Activated T-cell treated with anti-CD3 and anti-CD28 coated beads, Interleukin-2, amount 50 U/mL, for 72 hours (primary cell): Measurements from ENCODE around the gene RIMS1. TPM values are rescaled to one million over a fixed set of nuclear protein-coding genes. Genes with fewer than 3 reads are reported as not detected.
"Not testable (repeated sequence)": the region's sequence is repeated elsewhere in the genome, so short reads cannot be mapped to it uniquely, and the experiment has no call there.

ENCODE experiments used
- ATAC-seq, 2 donors: fragments of 150-1000 bp; cut with Tn5 transposase; replicated peaks in 1 of 2; 2 replicates each; pipeline ENCODE4 v1.10.0; 2021; ENCODE audit warnings: moderate library complexity in 2 of 2, mild to moderate bottlenecking in 1 of 2
- DNase-seq, 2 donors: peaks; one replicate each; pipeline ENCODE4 v3.0.0; 2021 to 2022; ENCODE audit warnings: mixed read lengths in 1 of 2
- H3K27ac Mint-ChIP-seq: one replicate; pipeline ENCODE4 v1.8.0; 2022; ENCODE audit warnings: mild to moderate bottlenecking, moderate library complexity, mixed read lengths
- H3K27me3 Mint-ChIP-seq: one replicate; pipeline ENCODE4 v1.8.0; 2022; ENCODE audit warnings: low read depth, mixed read lengths
- H3K36me3 Mint-ChIP-seq, 2 donors: one replicate each; pipeline ENCODE4 v1.8.0; 2022; ENCODE audit warnings: mixed read lengths in 2 of 2, mild to moderate bottlenecking in 1 of 2; ENCODE audit not compliant: insufficient read depth in 2 of 2
- H3K4me1 Mint-ChIP-seq: one replicate; pipeline ENCODE4 v1.8.0; 2022; ENCODE audit warnings: low read depth, mixed read lengths
- H3K4me3 Mint-ChIP-seq, 2 donors: one replicate each; pipeline ENCODE4 v1.8.0; 2022; ENCODE audit warnings: mild to moderate bottlenecking in 2 of 2, mixed read lengths in 2 of 2, moderate library complexity in 2 of 2
- H3K9me3 Mint-ChIP-seq, 2 donors: one replicate each; pipeline ENCODE4 v1.8.0; 2022; ENCODE audit warnings: mixed read lengths in 2 of 2
- total RNA-seq, 2 donors: library from RNA; stranded (reverse); gene quantifications; one replicate each; pipeline ENCODE4 v1.2.3, GENCODE V29; 2022

RIMS1 gene
- total RNA-seq, 2 donors from 2014 or later = not detected

GRCh38 chr6:72286911-72287311 lies 400.6 kb downstream of the RIMS1 start:
- Mint-ChIP-seq H3K27ac (no peak overlapping the region), H3K4me1 (no peaks in the 10 kb centered on the region), H3K4me3 (no peak overlapping the region), H3K36me3 (no peaks in the 10 kb centered on the region), H3K9me3 (no peaks in the 10 kb centered on the region), H3K27me3 (no peaks in the 10 kb centered on the region)
- DNase-seq (no peak), ATAC-seq (no peak)

DNA sequence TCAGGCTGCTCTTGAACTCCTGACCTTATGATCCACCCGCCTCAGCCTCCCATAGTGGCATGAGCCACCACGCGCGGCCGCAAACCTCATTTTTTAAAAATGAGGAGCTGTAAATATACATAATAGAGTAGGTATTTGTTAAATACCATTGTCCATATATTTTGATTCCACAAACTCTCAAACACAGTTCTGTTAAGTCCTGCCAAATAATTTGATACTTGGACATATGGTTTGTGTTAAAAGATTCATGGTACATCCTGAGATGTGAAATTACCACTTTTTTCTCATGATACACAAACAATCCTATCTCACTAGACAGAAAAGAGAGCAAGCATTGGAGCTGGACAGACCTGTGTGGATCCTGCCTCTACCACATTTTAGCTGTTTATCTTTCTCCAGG lies 401.5 kb downstream of the RIMS1 start:
- H3K27ac Mint-ChIP-seq = no peak overlapping the region
- H3K27me3 Mint-ChIP-seq = no peaks in the 10 kb centered on the region
- DNase-seq (no peak), ATAC-seq (no peak)
- no peaks in the 10 kb centered on the region for H3K9me3 Mint-ChIP-seq
- H3K4me3 Mint-ChIP-seq = no peak overlapping the region
- no peaks in the 10 kb centered on the region for H3K4me1 Mint-ChIP-seq
- H3K36me3 Mint-ChIP-seq = no peaks in the 10 kb centered on the region

- no peaks in the 10 kb centered on the region for H3K4me1 Mint-ChIP-seq
- H3K36me3 Mint-ChIP-seq = no peaks in the 10 kb centered on the region
- no peak overlapping the region for H3K27ac Mint-ChIP-seq
- DNase-seq (no peak), ATAC-seq (no peak)
- H3K27me3 Mint-ChIP-seq = no peaks in the 10 kb centered on the region
- no peaks in the 10 kb centered on the region for H3K9me3 Mint-ChIP-seq
- H3K4me3 Mint-ChIP-seq = no peak overlapping the region
Observed at GRCh38 chr6:72288592-72288991, 402.2 kb downstream of the RIMS1 start.

DNA sequence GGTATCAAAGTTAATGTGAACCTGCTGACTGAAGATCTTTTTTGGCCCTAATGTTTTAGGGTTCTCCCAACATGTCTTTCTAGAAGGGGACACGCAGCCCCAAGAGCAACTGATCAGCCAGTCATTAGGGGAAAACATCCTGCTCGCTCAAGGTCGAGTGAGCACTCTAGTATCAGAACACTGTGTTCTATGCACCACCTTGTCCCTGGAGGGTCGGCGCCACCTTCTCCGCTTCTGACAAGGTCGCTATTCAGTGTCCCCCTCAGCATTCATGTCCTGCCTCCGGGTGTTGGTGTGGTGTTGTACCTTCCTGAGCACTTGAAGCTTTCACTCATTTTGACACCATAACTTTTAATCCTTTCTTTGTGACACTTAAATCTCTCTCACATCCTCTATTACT lies 404.3 kb downstream of the RIMS1 start:
- H3K36me3 Mint-ChIP-seq = no peaks in the 10 kb centered on the region
- no peak overlapping the region for H3K4me3 Mint-ChIP-seq
- no peak for DNase-seq

GRCh38 chr6:72296375-72296774 lies 410.0 kb downstream of the RIMS1 start:
- no peaks in the 10 kb centered on the region for H3K4me1 Mint-ChIP-seq
- no peak overlapping the region for H3K4me3 Mint-ChIP-seq

More for the DNA sequence above, 404.3 kb downstream of the RIMS1 start:
- no peaks in the 10 kb centered on the region for H3K9me3 Mint-ChIP-seq
- ATAC-seq = no peak
- no peaks in the 10 kb centered on the region for H3K4me1 Mint-ChIP-seq
- H3K27me3 Mint-ChIP-seq = no peaks in the 10 kb centered on the region
- no peak overlapping the region for H3K27ac Mint-ChIP-seq

GRCh38 chr6:72305971-72306370 lies 419.6 kb downstream of the RIMS1 start:
- Mint-ChIP-seq H3K9me3 (no peaks in the 10 kb centered on the region), H3K36me3 (no peaks in the 10 kb centered on the region), H3K27ac (no peak overlapping the region), H3K4me1 (no peaks in the 10 kb centered on the region), H3K27me3 (no peaks in the 10 kb centered on the region), H3K4me3 (no peak overlapping the region)
- no peak for DNase-seq
- no peak for ATAC-seq

More at GRCh38 chr6:72296375-72296774, 410.0 kb downstream of the RIMS1 start:
- Mint-ChIP-seq H3K27ac (no peak overlapping the region), H3K9me3 (no peaks in the 10 kb centered on the region), H3K36me3 (no peaks in the 10 kb centered on the region), H3K27me3 (no peaks in the 10 kb centered on the region)
- DNase-seq (no peak), ATAC-seq (no peak)

- DNase-seq (no peak), ATAC-seq (no peak)
- Mint-ChIP-seq H3K27me3 (no peaks in the 10 kb centered on the region), H3K27ac (no peak overlapping the region), H3K36me3 (no peaks in the 10 kb centered on the region), H3K9me3 (no peaks in the 10 kb centered on the region), H3K4me3 (no peak overlapping the region), H3K4me1 (no peaks in the 10 kb centered on the region)
Observed at GRCh38 chr6:72316675-72317380, 430.5 kb downstream of the RIMS1 start.

DNA sequence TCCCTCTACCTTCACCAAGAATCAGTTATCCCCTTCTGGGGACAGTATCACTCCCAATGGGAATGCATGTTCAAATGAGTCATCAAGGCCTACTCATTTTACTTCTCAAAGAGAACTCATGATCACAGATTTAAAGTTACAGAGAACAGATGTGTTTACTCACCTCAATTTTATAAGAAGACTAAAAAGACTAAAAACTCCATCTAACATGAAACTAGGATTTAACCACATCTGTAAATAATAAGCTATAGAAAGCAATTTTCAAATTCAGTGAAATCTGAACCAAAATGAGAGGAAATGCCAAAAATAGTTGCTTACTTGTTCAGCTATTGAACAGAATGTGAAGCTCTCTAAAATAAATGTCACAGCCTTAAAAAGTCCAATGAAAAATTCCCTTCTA lies 435.4 kb downstream of the RIMS1 start:
- no peak for DNase-seq

GRCh38 chr6:72322771-72323170 lies 436.4 kb downstream of the RIMS1 start:
- no peaks in the 10 kb centered on the region for H3K9me3 Mint-ChIP-seq
- no peaks in the 10 kb centered on the region for H3K4me1 Mint-ChIP-seq
- no peak for ATAC-seq
- no peaks in the 10 kb centered on the region for H3K36me3 Mint-ChIP-seq
- H3K4me3 Mint-ChIP-seq = no peak overlapping the region
- H3K27me3 Mint-ChIP-seq = no peaks in the 10 kb centered on the region
- DNase-seq = no peak
- no peak overlapping the region for H3K27ac Mint-ChIP-seq

More for the DNA sequence above, 435.4 kb downstream of the RIMS1 start:
- Mint-ChIP-seq H3K9me3 (no peaks in the 10 kb centered on the region), H3K4me1 (no peaks in the 10 kb centered on the region), H3K4me3 (no peak overlapping the region), H3K36me3 (no peaks in the 10 kb centered on the region), H3K27me3 (no peaks in the 10 kb centered on the region), H3K27ac (no peak overlapping the region)
- no peak for ATAC-seq

- Mint-ChIP-seq H3K27me3 (no peaks in the 10 kb centered on the region), H3K36me3 (no peaks in the 10 kb centered on the region), H3K9me3 (no peaks in the 10 kb centered on the region), H3K4me3 (no peak overlapping the region), H3K4me1 (no peaks in the 10 kb centered on the region), H3K27ac (no peak overlapping the region)
- DNase-seq = no peak
- ATAC-seq = no peak
Observed at GRCh38 chr6:72324591-72324990, 438.2 kb downstream of the RIMS1 start.

GRCh38 chr6:72328775-72329174 lies 442.4 kb downstream of the RIMS1 start:
- Mint-ChIP-seq H3K4me1 (no peaks in the 10 kb centered on the region), H3K4me3 (no peak overlapping the region), H3K27me3 (no peaks in the 10 kb centered on the region), H3K36me3 (no peaks in the 10 kb centered on the region), H3K27ac (no peak overlapping the region), H3K9me3 (no peaks in the 10 kb centered on the region)
- no peak for DNase-seq
- ATAC-seq = no peak

GRCh38 chr6:72335203-72335602 lies 448.9 kb downstream of the RIMS1 start:
- not testable (repeated sequence) for DNase-seq, H3K9me3 Mint-ChIP-seq, H3K4me1 Mint-ChIP-seq, ATAC-seq, H3K36me3 Mint-ChIP-seq, H3K27me3 Mint-ChIP-seq, H3K4me3 Mint-ChIP-seq
- peak overlapping the region; percentile 43 for H3K27ac Mint-ChIP-seq

DNA sequence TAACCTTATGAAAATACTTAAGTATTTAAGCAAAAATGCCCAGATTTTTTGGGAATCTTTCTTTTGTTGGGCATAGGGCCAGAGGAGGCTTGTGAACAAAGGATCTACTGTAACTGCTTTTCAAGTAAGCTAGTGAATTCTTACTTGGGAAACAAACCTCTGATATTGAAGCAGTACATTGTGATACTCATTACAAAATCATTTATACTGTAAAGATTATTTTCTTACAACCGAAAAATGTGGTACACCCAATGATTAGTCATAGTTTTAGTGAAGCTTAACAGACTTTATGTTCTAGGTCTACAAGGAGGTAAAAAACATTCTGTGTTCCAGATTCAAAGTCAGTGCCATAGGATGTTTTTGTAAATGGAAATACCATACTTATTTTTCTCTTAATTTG lies 462.6 kb downstream of the RIMS1 start:
- DNase-seq (no peak), ATAC-seq (no peak)
- no peak overlapping the region for H3K4me3 Mint-ChIP-seq
- no peaks in the 10 kb centered on the region for H3K27me3 Mint-ChIP-seq
- no peaks in the 10 kb centered on the region for H3K36me3 Mint-ChIP-seq
- no peaks in the 10 kb centered on the region for H3K9me3 Mint-ChIP-seq
- no peak overlapping the region for H3K27ac Mint-ChIP-seq
- no peaks in the 10 kb centered on the region for H3K4me1 Mint-ChIP-seq

DNA sequence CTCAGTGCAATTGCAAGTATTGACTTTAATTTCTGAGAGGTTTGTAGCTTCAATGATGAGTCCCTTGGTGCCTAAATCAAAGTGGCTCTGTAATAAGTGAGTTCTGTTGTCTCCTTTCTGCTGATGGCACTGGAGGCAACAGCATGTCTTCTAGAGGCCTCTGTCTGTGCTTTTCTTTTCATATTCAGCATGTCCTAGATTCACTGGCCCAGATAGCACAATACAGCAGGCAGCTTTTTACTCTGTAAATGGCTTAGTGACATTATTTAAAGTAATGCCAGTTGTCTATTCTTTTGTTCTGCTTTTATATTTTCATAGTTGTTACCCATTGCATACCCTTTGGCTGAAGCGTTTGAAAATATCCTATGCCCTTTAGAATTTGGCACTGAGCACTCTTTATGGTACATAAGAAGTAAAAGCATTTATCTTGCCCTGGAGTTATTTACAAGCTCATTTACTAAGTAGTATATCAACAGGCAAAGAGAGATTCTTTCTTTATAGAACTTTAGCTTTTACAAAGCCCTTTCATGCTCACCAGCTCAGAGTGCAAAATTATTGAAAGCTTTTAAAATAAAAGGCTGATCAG lies 464.0 kb downstream of the RIMS1 start:
- no peaks in the 10 kb centered on the region for H3K27me3 Mint-ChIP-seq
- H3K4me3 Mint-ChIP-seq = no peak overlapping the region
- H3K27ac Mint-ChIP-seq = no peak overlapping the region
- H3K36me3 Mint-ChIP-seq = no peaks in the 10 kb centered on the region
- H3K9me3 Mint-ChIP-seq = no peaks in the 10 kb centered on the region
- ATAC-seq (no peak), DNase-seq (no peak)
- H3K4me1 Mint-ChIP-seq = no peaks in the 10 kb centered on the region
